ENCODE measurements around the gene MYO6. TPM values are rescaled to one million over a fixed set of nuclear protein-coding genes. Genes with fewer than 3 reads are reported as not detected.

Gene MYO6
- total RNA-seq, 1 donor from 2014 or later: 62.7 TPM

DNA sequence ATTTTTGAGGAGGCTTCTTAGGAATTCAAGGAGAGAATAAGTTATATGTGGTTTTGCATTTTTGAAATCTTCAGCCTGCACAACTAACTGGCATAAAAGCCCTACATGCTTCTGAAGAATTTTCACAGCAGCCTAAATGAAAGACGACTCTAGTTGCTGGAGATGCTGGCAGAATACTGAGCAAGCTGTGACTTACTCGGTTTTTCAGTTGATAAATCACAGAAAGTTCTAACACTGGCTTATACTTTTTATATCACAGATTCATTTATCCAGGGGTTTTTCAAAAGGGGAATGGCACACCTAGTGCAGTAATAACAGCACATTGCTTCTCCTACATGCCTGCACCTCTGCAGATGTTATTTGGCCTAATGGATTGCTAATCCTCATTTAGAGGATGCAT is 188.8 kb downstream of the MYO6 start:
- intact Hi-C loops (cut with DNase I): no loop called here
- no peaks in the 10 kb centered on the region for H3K36me3 ChIP-seq

DNA sequence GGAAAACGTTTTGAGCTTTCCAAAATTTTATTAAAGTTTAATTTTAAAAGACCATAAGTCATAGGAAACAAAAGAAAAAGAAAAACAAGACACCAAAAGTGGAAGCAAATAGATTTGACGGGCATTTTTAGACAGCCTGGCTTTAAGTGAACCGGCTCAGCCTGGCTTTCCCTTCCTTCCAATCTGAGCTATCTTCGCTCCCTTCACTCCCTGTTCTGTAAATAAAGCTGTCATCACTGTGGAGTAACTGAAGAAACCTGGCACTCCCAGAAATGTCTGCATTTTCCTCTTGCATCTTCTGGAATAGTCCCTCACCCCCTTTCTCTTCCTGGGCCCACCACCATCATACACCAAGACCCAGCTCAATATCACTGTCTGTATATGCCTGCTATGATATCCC is 191.5 kb downstream of the MYO6 start:
- intact Hi-C loops (cut with DNase I): no loop called here
- TF ChIP-seq, protein P1, sequence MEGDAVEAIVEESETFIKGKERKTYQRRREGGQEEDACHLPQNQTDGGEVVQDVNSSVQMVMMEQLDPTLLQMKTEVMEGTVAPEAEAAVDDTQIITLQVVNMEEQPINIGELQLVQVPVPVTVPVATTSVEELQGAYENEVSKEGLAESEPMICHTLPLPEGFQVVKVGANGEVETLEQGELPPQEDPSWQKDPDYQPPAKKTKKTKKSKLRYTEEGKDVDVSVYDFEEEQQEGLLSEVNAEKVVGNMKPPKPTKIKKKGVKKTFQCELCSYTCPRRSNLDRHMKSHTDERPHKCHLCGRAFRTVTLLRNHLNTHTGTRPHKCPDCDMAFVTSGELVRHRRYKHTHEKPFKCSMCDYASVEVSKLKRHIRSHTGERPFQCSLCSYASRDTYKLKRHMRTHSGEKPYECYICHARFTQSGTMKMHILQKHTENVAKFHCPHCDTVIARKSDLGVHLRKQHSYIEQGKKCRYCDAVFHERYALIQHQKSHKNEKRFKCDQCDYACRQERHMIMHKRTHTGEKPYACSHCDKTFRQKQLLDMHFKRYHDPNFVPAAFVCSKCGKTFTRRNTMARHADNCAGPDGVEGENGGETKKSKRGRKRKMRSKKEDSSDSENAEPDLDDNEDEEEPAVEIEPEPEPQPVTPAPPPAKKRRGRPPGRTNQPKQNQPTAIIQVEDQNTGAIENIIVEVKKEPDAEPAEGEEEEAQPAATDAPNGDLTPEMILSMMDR (IDR thresholded peaks at IDR 0.05): no peak
- Histone ChIP-seq H3K4me1 (peaks cover under 1% of the 10 kb centered on the region), H3K27ac (no peak overlapping the region), H3K36me3 (no peaks in the 10 kb centered on the region), H3K4me3 (no peak overlapping the region), H3K9me3 (no peaks in the 10 kb centered on the region), H3K27me3 (ENCODE audit: low read depth) (peaks cover 3% of the 10 kb centered on the region)
- ATAC-seq: no peak
- no peak for DNase-seq

More for the DNA sequence above, 188.8 kb downstream of the MYO6 start:
- no peak overlapping the region for H3K27ac ChIP-seq
- H3K9me3 ChIP-seq: no peaks in the 10 kb centered on the region
- TF ChIP-seq, protein P1 (IDR thresholded peaks at IDR 0.05): no peak
- H3K27me3 ChIP-seq (ENCODE audit: low read depth): peaks cover 3% of the 10 kb centered on the region
- H3K4me1 ChIP-seq: peaks cover 14% of the 10 kb centered on the region
- ATAC-seq (no peak), DNase-seq (no peak)
- H3K4me3 ChIP-seq: no peak overlapping the region

DNA sequence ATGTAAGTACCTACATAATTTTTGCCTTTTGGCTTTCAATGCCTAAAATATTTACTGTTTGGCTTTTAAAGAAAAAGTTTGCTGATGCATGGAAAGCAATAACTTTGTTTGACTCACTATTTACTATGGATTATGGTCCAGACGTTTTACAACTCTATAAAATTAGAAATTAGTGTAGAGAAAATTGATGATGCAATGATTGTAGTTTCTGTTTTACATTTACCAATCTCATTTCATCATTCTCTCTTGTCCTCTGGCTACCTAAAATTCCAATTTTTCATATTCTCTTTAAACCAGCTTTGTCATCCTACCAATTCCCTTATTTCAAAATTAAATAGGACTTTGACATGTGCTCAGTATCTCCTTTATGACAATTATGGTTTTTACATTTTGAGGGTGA is 192.5 kb downstream of the MYO6 start:
- TF ChIP-seq, protein P1 (IDR thresholded peaks at IDR 0.05): no peak
- Histone ChIP-seq H3K27ac (no peak overlapping the region), H3K4me1 (no peaks in the 10 kb centered on the region), H3K36me3 (no peaks in the 10 kb centered on the region), H3K9me3 (no peaks in the 10 kb centered on the region), H3K27me3 (ENCODE audit: low read depth) (peaks cover 3% of the 10 kb centered on the region), H3K4me3 (no peak overlapping the region)
- DNase-seq (no peak), ATAC-seq (no peak)
- intact Hi-C loops (cut with DNase I): no loop called here

DNA sequence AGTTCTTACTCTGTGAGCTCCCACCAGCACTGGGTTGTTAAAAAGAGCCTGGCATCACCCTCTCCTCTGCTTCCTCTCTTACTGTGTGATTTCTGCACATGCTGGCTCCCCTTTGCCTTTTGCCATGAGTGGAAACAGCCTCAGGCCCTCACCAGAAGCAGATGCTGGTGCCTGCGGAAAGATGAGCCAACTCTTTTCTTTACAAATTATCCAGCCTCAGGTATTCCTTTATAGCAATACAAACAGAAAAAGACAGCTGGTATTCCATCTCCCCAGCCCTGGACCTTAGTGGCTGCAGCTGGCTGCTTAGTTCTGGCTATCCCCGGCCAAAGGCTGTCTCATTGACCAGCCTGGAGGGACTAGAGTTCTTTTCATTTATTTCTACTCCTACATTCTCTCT is 194.3 kb downstream of the MYO6 start:
- Histone ChIP-seq H3K4me3 (no peak overlapping the region), H3K9me3 (no peaks in the 10 kb centered on the region), H3K27ac (no peak overlapping the region), H3K4me1 (no peaks in the 10 kb centered on the region), H3K27me3 (ENCODE audit: low read depth) (no peaks in the 10 kb centered on the region), H3K36me3 (no peaks in the 10 kb centered on the region)
- DNase-seq: no peak
- intact Hi-C loops (cut with DNase I): no loop called here
- TF ChIP-seq, protein P1 (IDR thresholded peaks at IDR 0.05): no peak
- no peak for ATAC-seq

DNA sequence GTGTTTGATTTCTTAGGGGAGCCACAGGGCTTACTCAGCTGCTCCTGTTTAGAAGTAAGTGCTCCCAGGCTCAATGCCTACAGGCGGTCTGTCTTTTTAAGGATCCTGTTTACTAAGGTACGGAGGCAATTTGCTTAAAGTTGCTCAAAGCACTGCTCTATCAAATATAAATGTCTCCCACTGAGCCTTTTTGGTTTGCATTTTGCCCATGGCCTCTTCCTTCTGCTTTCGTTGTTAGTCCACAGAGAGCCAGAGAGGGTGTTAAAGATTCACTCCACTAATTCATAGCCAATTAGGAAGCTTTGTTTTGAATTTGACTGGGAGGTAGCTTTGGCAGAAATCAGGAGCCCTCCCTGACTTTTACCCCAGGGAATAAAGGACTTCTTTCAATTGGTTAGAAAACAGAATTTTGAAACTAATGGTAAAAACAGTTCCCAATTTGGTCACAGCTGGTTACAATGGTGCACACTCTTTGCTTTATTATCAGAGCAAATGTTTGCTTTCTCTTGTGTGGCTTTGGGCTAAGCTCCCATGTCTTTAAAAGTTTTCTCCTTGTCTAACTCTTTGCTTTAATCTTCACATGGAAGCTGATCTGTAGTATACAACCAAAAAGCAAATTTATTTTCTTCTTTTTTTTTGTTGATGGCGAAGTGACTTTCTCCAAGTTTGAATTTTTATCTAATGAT is 197.2 kb downstream of the MYO6 start:
- TF ChIP-seq, protein P1 (IDR thresholded peaks at IDR 0.05): no peak
- H3K9me3 ChIP-seq: no peaks in the 10 kb centered on the region
- DNase-seq: no peak
- H3K4me1 ChIP-seq: no peaks in the 10 kb centered on the region
- intact Hi-C loops (cut with DNase I): no loop called here
- no peak overlapping the region for H3K27ac ChIP-seq
- H3K36me3 ChIP-seq: no peaks in the 10 kb centered on the region
- no peaks in the 10 kb centered on the region for H3K27me3 ChIP-seq (ENCODE audit: low read depth)
- H3K4me3 ChIP-seq: no peak overlapping the region
- no peak for ATAC-seq
